HG02642 (cell line): ENCODE measurements around the gene EPS8L1.

Experiments
- ATAC-seq: cut with Tn5 transposase; IDR thresholded peaks from one replicate; pipeline ENCODE4 v1.9.1; 2021; ENCODE audit warnings: mild to moderate bottlenecking; ENCODE audit not compliant: unreplicated experiment, poor library complexity

Gene EPS8L1

DNA sequence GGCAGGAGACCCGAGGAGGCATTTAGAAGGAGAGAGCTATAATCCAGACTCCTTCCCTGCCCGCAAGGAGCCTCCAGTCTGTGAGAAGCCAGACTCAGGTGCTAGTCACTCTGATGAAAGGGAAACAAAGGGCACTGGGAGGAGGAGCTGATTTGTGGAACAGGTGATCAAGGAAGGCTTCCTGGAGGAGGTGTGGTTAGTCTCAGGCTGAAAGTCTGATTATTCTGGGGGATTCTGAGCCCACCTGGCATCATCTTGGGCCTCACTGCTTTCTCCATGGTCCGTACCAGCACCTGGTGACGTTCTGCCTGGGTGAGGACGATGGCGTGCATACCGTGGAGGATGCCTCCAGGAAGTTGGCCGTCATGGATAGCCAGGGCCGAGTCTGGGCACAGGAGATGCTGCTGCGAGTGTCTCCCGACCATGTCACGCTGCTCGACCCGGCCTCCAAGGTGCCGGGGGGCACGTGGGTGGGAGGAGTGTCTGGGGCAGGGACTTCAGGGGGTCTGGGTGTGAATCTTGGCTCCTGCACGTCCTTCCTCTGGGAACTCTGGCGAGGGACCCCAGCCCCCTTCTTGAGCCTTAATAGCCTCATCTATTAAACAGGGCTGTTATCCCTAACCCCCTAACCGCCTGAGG is 3.9 kb downstream of the EPS8L1 start:
- ATAC-seq, result no peak

DNA sequence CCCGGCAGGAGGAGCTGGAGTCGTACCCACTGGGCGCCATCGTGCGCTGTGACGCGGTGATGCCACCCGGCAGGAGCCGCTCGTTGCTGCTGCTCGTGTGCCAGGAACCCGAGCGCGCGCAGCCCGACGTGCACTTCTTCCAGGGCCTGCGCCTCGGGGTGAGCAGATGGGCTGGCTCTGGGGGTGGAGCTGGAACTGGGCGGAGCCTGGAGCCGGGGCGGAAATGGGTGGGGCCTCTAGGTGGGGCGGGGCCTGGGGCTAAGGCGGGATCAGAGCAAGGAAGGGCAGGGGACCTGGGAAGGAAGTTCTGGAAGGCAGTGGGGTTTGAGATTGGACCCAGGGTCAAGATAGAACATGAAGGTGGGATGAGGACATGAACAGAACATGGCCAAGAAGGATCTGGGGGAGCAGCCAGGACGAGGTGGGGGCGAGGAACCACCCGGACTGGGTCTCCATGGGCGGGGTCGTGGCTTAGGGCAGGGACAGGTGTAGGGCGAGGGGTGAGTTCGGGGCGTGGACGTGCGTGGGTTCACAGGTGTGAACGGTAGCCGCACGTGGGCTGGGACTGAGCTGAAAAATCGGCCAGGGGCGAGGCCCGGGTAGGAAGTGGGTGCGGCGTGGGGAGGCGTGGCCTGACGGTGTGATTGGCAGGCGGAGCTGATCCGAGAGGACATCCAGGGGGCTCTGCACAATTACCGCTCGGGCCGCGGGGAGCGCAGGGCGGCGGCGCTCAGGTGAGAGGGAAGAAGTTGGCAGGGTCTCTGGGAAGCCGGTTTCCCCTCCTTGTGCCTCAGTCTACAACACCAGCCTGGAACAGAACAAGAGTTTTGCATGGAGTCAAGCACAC is 4.7 kb downstream of the EPS8L1 start:
- no peak for ATAC-seq

DNA sequence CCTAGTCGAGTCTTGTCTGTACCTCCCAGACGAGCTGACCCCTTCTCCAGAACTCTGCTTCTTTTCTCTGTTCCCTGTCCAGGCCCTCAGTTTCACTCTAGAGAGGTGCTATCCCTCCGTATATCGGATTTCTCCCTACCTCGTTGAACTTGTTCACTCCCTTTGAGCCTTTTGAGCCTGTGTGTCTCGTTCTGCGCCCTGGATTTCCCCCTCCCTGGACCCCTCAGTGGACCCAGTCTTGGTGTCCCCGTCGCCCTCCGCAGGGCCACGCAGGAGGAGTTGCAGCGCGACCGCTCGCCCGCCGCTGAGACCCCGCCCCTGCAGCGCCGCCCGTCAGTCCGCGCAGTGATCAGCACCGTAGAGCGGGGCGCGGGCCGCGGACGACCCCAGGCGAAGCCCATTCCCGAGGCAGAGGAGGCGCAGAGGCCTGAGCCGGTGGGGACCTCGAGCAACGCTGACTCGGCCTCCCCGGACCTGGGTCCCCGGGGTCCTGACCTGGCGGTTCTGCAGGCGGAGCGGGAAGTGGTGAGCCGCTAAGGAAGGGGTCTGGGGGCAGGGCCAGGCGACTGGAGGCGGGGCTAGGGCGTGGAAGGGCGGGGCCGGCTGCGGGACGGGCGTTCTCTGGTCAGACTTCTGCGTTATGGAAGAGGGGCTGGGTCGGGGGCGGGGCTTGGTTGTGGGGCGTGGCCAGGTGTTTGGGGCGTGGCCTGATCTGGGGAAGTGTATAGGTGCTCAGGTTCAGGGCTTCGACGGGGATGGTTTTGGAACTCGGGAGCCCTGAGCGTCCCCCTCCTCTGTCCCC is 5.5 kb downstream of the EPS8L1 start:
- ATAC-seq, result peak; percentile 71

DNA sequence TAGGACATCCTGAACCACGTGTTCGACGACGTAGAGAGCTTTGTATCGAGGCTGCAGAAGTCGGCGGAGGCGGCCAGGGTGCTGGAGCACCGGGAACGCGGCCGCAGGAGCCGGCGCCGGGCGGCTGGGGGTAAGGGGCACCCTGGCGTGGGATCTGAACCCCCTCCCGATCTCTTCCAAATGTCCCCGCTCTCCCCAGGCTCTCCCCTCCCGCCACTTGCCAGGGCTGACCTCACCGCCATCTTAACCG is 6.0 kb downstream of the EPS8L1 start:
- ATAC-seq, result peak; percentile 1

DNA sequence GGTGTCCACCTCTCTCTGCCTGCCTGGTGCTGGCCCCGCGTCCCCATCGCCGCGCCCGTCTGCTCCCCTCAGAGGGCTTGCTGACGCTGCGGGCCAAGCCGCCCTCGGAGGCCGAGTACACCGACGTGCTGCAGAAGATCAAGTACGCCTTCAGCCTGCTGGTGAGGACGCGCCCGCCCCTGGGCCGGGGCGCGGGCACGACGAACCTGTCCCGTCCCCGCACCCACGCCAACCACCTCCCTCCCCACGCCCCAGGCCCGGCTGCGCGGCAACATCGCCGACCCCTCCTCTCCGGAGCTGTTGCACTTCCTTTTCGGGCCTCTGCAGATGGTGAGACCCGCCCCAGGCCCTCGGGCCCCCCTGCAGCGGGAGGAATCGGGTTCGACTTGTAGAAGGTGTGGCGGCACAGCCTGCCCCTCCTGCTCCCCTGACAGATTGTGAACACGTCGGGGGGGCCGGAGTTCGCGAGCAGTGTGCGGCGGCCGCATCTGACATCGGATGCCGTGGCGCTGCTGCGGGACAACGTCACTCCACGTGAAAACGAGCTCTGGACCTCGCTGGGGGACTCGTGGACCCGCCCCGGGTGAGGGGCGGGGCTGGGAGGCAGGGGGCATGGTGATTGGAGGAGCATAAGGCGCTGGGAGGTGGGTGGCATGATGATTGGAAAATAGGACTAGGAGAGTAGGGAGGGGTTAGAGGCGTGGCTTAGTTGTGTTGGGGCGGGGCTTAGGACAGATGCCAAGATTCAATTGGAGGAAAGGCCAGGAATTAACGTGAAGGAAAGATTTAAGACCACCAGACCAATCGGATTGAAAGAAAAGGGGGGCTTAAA is 6.6 kb downstream of the EPS8L1 start:
- ATAC-seq, result no peak

DNA sequence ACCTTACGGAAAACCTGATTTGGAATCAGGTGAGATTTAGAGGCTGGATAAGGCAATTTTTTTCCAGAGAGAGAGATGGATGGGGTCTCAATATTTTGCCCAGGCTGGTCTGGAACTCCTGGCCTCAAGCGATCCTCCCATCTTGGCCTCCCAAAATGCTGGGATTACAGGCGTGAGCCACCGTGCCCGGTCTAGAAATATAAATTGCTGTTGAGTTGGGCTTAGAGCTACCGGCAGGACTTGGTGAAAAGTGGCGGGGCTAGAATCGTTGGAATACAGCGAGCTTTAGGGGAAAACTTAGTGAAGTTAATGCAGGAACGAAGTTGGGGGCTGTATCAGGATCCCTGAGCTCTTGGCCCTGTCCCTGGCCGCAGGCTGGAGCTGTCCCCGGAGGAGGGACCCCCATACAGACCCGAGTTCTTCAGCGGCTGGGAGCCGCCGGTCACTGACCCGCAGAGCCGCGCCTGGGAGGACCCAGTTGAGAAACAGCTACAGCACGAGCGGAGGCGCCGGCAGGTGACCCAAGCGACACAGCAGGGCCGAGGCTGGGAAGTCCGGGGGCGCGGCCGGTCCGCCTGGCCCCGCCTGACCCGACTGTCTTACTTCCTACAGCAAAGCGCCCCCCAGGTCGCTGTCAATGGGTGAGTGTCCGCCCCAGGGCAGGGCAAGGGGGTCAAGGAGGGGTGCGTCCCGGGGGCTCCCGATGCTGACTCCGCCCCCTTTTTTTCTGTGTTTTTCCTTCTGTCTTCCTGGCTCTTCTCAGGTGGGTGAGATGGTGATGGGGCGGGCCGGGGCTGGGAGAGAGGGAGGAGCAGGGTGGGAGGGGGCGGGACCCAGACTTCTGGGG is 7.6 kb downstream of the EPS8L1 start:
- no peak for ATAC-seq

DNA sequence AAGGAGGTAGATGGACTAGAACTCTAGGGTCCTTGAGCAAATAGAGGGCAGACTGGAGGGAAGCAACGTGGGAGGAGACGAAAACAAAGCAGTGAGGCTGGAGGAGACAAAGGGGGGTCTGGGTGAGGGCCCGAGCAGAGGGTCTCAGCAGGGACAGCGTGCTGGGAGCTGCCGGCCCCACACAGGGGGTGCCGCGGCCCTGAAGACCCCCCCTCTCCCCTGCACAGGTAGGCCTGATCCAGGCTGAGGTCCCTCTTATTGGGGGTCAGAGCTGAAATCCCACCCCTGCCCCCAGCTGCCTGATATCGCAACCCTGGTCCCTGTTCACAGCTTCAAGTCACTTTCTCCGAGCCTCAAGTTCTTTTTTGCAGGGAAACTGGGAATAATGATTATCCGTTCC is 8.7 kb downstream of the EPS8L1 start:
- no peak for ATAC-seq

DNA sequence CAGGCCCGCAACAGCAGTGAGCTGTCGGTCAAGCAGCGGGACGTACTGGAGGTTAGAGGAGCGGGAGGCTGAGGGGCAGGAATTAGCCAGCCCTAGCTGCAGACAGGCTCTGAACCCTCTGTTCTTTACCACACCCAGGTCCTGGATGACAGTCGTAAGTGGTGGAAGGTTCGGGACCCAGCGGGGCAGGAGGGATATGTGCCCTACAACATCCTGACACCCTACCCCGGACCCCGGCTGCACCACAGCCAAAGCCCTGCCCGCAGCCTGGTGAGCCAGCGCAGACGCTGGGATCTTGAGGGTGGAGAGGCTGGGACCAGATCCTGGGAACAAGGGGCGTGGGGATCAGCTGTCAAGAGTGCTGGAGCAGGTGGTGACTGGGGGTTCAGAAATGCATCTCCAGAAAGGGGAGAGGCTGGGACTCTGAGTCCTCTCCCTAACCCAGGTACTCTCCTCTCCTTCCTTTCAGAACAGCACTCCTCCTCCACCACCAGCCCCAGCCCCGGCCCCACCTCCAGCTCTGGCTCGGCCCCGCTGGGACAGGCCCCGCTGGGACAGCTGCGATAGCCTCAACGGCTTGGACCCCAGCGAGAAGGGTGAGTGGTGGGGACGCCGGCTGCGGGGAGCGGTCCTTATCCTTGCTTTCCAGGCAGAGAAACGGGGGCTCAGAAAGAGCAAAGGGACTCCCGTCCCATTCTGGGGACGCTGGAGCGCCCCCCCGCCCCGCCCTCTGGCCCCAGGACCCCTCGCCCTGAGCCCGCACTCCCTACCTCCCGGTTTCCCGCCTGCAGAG is 10.4 kb downstream of the EPS8L1 start:
- ATAC-seq, result no peak

DNA sequence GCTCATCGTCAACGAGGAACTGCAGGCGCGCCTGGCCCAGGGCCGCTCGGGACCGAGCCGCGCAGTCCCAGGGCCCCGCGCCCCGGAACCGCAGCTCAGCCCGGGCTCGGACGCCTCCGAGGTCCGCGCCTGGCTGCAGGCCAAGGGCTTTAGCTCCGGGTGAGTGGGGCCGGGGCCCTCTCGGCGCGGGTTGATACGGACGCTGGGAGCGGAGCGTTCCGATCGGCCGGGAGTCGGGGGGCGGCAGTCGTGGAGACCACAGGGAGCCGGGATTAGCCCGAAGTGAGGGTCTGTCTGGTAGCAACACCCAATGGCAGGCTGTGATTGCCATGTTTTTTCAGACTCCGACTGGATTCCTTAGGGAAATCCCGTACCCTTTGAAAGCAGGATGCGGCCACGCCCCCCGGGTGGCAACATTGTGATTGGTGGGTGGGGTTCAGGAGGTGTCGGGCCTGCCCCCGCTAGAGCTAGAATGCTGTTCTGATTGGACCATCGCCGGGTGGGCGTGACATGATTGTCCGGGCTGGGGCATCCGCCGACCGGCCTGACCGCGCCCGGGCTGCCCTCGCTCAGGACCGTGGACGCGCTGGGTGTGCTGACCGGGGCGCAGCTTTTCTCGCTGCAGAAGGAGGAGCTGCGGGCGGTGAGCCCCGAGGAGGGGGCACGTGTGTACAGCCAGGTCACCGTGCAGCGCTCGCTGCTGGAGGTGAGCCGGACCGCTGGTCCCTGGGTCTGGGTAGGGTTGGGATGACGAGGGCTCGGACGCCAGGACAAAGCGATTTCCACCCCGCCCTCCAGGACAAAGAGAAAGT is 11.3 kb downstream of the EPS8L1 start:
- no peak for ATAC-seq

DNA sequence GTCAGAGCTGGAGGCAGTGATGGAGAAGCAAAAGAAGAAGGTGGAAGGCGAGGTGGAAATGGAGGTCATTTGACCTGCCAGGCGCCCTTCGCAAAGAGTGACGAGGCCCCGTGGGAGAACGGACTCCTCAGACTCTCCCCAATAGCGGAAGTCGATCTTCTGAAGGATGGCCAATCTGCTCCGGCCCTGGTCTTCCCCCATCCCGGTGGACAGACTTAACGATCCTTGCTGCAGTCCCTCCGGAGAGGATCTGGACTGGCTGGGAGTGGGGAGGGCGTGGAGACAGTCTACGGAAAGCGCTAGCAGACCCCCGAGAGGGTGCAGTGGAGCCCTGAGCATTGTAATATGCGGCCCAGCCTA is 11.9 kb downstream of the EPS8L1 start:
- no peak for ATAC-seq

DNA sequence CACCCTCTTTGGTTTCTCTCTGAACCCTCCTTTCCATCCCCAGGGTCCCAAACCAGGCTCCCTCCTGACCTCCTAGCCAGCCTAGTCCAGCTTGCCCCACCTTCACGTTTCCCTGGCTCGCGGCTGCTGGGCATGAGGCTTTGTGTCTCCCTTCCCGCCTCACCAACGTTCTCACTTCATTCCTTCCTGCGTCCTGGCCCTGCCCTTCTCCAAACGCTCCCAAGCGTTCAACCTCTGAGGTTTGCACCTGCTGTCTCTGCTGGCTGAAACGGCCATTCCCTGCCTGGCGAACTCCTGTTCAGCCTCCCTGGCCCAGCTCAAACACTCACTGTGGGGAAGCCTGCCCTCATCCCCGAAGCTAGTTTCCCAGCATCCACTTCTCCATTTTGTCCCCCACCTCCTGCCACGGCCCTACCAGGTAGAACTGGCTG is 12.4 kb downstream of the EPS8L1 start:
- no peak for ATAC-seq

DNA sequence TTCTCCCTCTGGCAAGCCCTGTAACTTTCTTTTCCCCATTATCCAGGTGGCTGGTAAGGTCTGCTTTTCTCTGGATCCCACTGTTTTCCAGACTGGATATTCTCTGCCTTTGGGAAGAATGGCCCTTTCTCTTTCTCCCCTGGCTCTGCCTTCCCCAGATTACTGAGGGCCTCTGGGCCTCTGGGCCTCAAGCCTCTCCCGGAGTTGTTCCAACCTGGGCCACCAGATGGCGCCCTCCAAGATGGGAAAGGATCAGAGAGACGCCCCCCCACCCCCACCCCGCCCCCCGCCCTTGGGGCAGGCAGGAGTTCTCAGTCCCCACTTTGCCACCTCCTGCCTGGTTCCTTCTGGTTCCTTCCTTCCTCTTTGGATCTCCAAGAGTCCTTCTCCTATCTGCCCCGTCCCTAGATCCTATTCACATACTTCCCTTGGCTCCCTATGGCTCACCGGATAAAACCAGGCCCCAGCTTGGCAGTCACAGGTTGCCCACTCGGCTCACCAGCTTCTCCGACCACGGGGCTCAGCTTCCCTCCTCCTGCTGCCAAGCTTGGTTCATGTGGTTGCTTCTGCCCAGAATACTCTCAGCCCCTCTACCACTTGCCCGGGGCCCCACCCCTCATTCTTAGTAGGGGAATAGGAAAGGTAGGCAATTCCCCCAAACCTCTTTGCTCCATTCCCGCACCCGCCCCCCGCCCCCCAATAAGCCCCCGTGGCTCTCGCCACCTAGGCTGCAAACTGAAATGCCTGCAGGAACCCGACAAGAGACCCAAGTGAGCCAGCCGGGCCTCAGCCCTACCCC is 13.1 kb downstream of the EPS8L1 start:
- no peak for ATAC-seq

DNA sequence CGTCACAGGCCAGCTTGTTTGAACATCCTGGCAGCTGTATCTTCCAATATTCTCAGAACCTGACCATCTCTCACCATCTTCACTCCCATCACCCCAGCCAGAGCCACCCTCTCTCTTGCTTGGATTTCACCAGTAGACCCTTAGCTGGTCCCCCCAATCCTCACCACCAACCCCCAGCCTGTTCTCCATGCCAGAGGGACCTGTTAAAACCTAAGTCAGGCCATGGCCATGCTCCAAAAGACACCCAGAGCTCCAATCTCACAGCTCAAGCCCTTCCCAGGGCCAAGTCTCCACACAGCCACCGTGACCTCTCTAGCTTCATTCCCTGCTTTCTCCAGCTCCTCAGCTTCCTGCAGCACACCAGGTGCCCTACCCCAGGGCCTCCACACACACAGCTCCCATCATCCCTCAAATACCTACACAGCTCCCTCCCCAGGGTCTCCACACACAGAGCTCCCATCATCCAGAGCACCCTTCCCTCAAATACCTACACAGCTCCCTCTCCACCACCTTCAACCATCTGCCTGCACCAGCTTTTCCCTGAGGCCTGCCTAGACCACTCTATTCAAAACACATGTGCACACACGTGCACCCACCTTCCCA is 13.8 kb downstream of the EPS8L1 start:
- ATAC-seq, result no peak

DNA sequence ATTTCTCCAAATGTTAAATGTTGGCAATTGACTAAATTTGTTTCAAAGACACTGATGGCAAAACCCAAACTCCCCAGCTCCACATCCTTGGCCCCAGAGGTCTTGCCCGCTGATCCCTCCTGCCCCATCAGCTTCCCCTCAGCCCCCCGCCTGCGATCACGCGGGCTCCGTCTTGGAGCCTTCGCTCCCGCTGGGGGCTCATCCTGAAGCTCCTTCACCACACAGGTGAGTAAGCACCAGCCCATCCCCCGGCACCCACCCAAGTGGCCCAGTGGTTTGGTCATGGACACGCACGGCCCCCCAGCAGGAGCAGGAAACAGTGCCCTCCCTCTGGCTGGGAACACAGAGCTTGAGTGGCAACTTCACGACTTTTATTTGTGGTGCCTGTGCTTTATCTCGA is 14.9 kb downstream of the EPS8L1 start:
- ATAC-seq, result no peak

DNA sequence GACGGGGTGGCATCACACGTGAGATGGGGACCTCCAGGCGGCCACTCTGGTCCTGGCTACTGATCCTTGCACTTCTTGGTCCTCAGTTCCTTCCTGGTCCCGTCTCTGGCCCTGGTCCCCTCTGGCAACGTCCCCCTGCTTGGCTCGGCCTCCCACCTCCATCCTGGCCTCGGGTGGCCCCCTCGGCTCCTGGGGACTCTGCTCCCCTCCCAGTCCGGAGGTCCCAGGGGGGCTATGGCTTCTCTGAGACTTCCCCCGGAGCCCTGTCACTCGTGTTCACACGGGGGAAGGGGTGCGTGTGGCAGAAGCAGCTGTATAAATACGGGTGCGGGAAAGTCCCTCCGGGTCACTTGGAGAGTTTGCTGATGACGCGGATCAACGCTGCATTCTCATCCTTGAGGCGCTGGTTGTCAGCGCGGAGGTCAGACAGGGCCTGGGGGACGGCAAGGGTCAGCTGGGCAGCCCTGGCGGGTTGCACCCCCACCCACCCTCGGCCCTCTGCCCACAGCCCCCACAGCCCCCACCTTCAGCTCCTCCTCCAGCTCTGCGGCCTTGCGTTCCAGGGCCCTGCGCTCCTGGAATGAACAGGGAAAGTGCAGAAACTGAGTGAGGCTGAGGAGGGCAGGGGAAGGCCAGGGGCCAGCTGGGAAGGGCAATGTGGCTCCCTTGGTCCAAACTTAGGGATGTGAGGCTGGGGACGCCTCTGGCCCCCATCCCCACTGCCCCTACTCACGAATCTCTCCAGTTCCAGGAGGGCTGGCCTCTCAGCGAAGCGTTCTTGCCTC is 15.6 kb downstream of the EPS8L1 start:
- ATAC-seq, result no peak

DNA sequence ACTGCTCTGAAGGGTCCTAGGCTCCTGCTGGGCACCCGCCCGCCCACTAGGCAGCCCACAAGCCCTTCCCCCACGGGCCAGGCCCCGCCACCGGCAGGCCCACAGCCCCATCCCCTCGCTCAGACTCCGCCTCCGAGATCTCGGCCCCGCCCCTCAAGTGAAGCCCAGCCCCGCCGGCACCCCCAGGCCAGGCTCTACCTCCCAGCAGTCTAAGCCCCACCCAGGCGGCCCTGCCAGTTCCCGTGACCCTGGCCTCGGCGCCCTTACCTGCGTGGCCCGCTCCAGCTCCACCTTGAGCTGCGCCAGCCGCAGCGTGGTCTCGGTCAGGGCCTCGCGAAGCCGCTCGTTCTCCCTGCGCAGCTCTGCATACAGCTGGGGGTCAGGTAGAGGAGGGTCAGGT is 16.3 kb downstream of the EPS8L1 start:
- no peak for ATAC-seq
